LNCaP clone FGC (cell line): ENCODE measurements around the gene ADAMTS14.
"Not testable (repeated sequence)": the region's sequence is repeated elsewhere in the genome, so short reads cannot be mapped to it uniquely, and the experiment has no call there.

Experiments
- DNase-seq: peaks from one replicate; pipeline ENCODE4 v3.0.0-alpha.2; 2011; ENCODE audit warnings: low read depth
- H3K4me3 ChIP-seq: 2 replicates; pipeline ENCODE4 v1.5.1; 2011; ENCODE audit warnings: mild to moderate bottlenecking, low read depth, low read length, control low read depth
- CTCF ChIP-seq: IDR thresholded peaks from 2 replicates; pipeline ENCODE4 v1.5.1; 2012; ENCODE audit warnings: mild to moderate bottlenecking; ENCODE audit not compliant: control insufficient read depth, insufficient read depth; ENCODE audit errors: extremely low read depth

ADAMTS14 gene

GRCh38 chr10:70661623-70662361 is 10.5 kb upstream of the ADAMTS14 start:
- H3K4me3 ChIP-seq = no peak overlapping the region
- DNase-seq = no peak
- TF ChIP-seq CTCF = no peak

GRCh38 chr10:70662362-70663220 is 9.7 kb upstream of the ADAMTS14 start:
- no peak for DNase-seq
- no peak overlapping the region for H3K4me3 ChIP-seq
- no peak for TF ChIP-seq CTCF

GRCh38 chr10:70663458-70664409 is 8.6 kb upstream of the ADAMTS14 start:
- DNase-seq, H3K4me3 ChIP-seq: not testable (repeated sequence)

- TF ChIP-seq CTCF = no peak
- DNase-seq = no peak
These were observed 7.6 kb upstream of the ADAMTS14 start for GRCh38 chr10:70664702-70665195.

GRCh38 chr10:70666960-70667798 is 5.1 kb upstream of the ADAMTS14 start:
- TF ChIP-seq CTCF = no peak
- DNase-seq = no peak
- H3K4me3 ChIP-seq = no peak overlapping the region

More at GRCh38 chr10:70664702-70665195, 7.6 kb upstream of the ADAMTS14 start:
- H3K4me3 ChIP-seq = no peak overlapping the region

GRCh38 chr10:70667818-70668217 is 4.5 kb upstream of the ADAMTS14 start:
- not testable (repeated sequence) for DNase-seq, H3K4me3 ChIP-seq

- DNase-seq = no peak
- H3K4me3 ChIP-seq = no peak overlapping the region
- no peak for TF ChIP-seq CTCF
These were observed 3.8 kb upstream of the ADAMTS14 start for GRCh38 chr10:70668454-70668970.
